ENCODE data around the gene RUNX2. TPM values are rescaled to one million over a fixed set of nuclear protein-coding genes. Genes with fewer than 3 reads are reported as not detected.

Gene RUNX2
- total RNA-seq, 1 experiment from 2014 or later = 7.0 TPM

- in situ Hi-C loops (cut with HindIII; ENCODE audit: low pct_unique_long_range_greater_than_20kb, low sequenced_read_pairs) (no loop called here), intact Hi-C loops (cut with micrococcal nuclease; ENCODE audit: unreplicated experiment) (no loop called here)
- DNase-seq (ENCODE audit: low read depth, low spot score) (no peak), ATAC-seq (no peak)
- no TSS peak for BruUV-seq (replicated peaks)
- TF ChIP-seq CTCF (IDR thresholded peaks at IDR 0.05) = no peak
- no peak for TF ChIP-seq POLR2AphosphoS5 (IDR thresholded peaks at IDR 0.05; ENCODE audit: low read depth, low read length)
- TF ChIP-seq SIN3A (IDR thresholded peaks at IDR 0.05; ENCODE audit: borderline replicate concordance, insufficient read depth, low read depth, low read length) = no peak
- Histone ChIP-seq H3K4me1 (ENCODE audit: control insufficient read depth, insufficient read depth, low read length) (peaks cover 5% of the 10 kb centered on the region; the same call in 1 of the 2 replicates), H3K27me3 (ENCODE audit: control insufficient read depth, insufficient read depth, low read length) (no peaks in the 10 kb centered on the region), H3K27ac (ENCODE audit: low read length) (no peak overlapping the region), H3K9me3 (ENCODE audit: control insufficient read depth, insufficient read depth, low read depth, low read length) (no peaks in the 10 kb centered on the region), H3K4me3 (ENCODE audit: low read depth in 2 of 2, low read length in 2 of 2) (no peak overlapping the region), H3K36me3 (ENCODE audit: control insufficient read depth, insufficient read depth, low read length) (no peaks in the 10 kb centered on the region)
- POLR2A ChIA-PET = no interaction called here
- CTCF ChIA-PET = interaction anchor here (0.6 kb wide), 1 partner anchor 801 kb away, joined by 3 read pairs; no protein-coding TSS in a partner anchor
These were observed 132.0 kb downstream of the RUNX2 start for GRCh38 chr6:45460166-45460565.

- POLR2A ChIA-PET = no interaction called here
- ATAC-seq (no peak), DNase-seq (ENCODE audit: low read depth, low spot score) (no peak)
- Histone ChIP-seq H3K9me3 (ENCODE audit: control insufficient read depth, insufficient read depth, low read depth, low read length) (no peaks in the 10 kb centered on the region), H3K27ac (ENCODE audit: low read length) (no peak overlapping the region), H3K36me3 (ENCODE audit: control insufficient read depth, insufficient read depth, low read length) (no peaks in the 10 kb centered on the region), H3K27me3 (ENCODE audit: control insufficient read depth, insufficient read depth, low read length) (no peaks in the 10 kb centered on the region), H3K4me1 (ENCODE audit: control insufficient read depth, insufficient read depth, low read length) (no peaks in the 10 kb centered on the region), H3K4me3 (ENCODE audit: low read depth in 2 of 2, low read length in 2 of 2) (no peak overlapping the region)
- in situ Hi-C loops (cut with HindIII; ENCODE audit: low pct_unique_long_range_greater_than_20kb, low sequenced_read_pairs) = no loop called here
- intact Hi-C loops (cut with micrococcal nuclease; ENCODE audit: unreplicated experiment) = no loop called here
- CTCF ChIA-PET = no interaction called here
- TF ChIP-seq SIN3A (IDR thresholded peaks at IDR 0.05; ENCODE audit: borderline replicate concordance, insufficient read depth, low read depth, low read length) (no peak), CTCF (IDR thresholded peaks at IDR 0.05) (no peak), REST (IDR thresholded peaks at IDR 0.05; ENCODE audit: insufficient read depth in 1 of 2, low read depth in 2 of 2, low read length in 1 of 2) (no peak), POLR2AphosphoS5 (IDR thresholded peaks at IDR 0.05; ENCODE audit: low read depth, low read length) (no peak), TCF7L2 (IDR thresholded peaks at IDR 0.05; ENCODE audit: low read depth, low read length) (no peak)
- no TSS peak for BruUV-seq (replicated peaks)
These were observed 133.4 kb downstream of the RUNX2 start for GRCh38 chr6:45461486-45461885.
